Mammary epithelial cell (primary cell): Measurements from ENCODE around the gene SNTG2.

ENCODE experiments used
- EZH2 ChIP-seq: IDR thresholded peaks from 2 replicates; pipeline ENCODE4 v1.6.1; 2012; ENCODE audit warnings: low read length, inconsistent platforms, borderline replicate concordance
- TF ChIP-seq, protein P1 (sequence below), 2 donors: IDR thresholded peaks in 1 of 2; conservative IDR thresholded peaks in 1 of 2; 2 replicates each; pipeline ENCODE4 v1.5.1; 2011 to 2012; ENCODE audit warnings: inconsistent platforms in 2 of 2, low read length in 2 of 2, mild to moderate bottlenecking in 2 of 2, control low read depth in 1 of 2, low read depth in 1 of 2; ENCODE audit not compliant: insufficient read depth in 1 of 2; ENCODE audit errors: extremely low read depth in 1 of 2

DNA sequence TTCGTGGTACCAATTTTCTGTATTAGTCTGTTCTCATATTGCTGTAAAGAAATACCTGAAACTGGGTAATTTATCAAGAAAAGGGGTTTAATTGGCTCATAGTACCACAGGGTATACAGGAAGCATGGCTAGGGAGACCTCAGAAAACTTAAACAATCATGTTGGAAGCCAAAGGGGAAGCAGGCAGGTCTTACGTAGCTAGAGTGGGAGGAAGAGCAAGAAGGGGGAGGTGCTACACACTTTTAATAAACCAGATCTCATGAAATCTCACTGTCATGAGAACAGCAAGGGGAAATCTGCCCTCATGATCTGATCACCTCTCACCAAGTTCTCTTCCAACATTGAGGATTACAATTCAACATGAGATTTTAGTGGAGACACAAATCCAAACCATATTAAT is 235.8 kb downstream of the SNTG2 start:
- TF ChIP-seq, protein P1, sequence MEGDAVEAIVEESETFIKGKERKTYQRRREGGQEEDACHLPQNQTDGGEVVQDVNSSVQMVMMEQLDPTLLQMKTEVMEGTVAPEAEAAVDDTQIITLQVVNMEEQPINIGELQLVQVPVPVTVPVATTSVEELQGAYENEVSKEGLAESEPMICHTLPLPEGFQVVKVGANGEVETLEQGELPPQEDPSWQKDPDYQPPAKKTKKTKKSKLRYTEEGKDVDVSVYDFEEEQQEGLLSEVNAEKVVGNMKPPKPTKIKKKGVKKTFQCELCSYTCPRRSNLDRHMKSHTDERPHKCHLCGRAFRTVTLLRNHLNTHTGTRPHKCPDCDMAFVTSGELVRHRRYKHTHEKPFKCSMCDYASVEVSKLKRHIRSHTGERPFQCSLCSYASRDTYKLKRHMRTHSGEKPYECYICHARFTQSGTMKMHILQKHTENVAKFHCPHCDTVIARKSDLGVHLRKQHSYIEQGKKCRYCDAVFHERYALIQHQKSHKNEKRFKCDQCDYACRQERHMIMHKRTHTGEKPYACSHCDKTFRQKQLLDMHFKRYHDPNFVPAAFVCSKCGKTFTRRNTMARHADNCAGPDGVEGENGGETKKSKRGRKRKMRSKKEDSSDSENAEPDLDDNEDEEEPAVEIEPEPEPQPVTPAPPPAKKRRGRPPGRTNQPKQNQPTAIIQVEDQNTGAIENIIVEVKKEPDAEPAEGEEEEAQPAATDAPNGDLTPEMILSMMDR (conservative IDR thresholded peaks at IDR 0.05 in 1 of 2, IDR thresholded peaks at IDR 0.05 in 1 of 2; ENCODE audit: extremely low read depth in 1 of 2, insufficient read depth in 1 of 2, low read depth in 1 of 2, low read length in 2 of 2): no peak
- TF ChIP-seq EZH2: no peak
